NCI-H1436 (cell line): ENCODE data around the gene ZHX3.

Experiments
- DNase-seq: peaks from one replicate; lab custom pipeline; 2025; lab: John Stamatoyannopoulos, UW

Gene ZHX3

GRCh38 chr20:41151134-41151869, 166.2 kb downstream of the ZHX3 start:
- DNase-seq: no peak

GRCh38 chr20:41150664-41151063, 166.9 kb downstream of the ZHX3 start:
- no peak for DNase-seq

DNA sequence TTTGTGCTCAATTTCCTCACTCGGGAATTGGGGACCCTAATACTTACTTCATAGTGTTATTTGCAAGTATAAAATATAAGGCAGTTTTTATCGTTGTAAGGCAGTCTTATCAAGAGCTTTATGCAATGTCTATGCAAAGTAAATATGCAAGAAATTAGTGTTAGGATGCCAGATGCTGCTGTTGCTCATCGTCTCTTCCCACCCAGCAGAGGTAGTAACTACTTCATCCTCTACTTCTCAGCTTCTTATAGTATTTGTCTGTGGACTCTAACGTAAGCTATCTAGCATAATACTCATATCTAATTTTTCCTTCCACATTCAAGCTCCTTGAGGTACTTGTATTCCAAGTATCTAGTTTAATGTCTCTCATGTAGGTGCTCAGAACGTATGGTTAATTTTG, 168.6 kb downstream of the ZHX3 start:
- DNase-seq: no peak

- DNase-seq: no peak
These were observed 169.8 kb downstream of the ZHX3 start for GRCh38 chr20:41147767-41148191.

GRCh38 chr20:41145821-41146620, 171.5 kb downstream of the ZHX3 start:
- no peak for DNase-seq

DNA sequence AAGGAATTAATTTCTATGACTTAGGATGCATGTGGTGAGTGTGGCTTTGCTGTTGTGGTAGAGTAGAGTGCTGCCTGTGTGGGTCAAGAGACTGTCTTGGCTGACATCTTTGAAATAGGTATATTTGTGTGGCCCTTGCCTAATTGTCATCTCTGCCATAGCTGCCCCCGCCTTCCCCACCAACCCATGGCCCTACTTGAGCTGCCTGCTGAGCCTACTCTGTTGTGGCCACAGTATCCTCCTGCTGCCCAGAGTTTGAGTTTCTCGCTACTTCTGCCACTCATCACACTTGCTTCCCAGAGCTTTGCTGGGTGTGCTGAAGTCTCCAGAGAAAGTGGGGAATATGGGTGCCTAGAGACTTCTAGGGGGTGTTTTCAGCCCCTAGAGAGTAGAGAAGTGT, 172.2 kb downstream of the ZHX3 start:
- no peak for DNase-seq

- DNase-seq: no peak
These were observed 174.2 kb downstream of the ZHX3 start for GRCh38 chr20:41143354-41143753.

DNA sequence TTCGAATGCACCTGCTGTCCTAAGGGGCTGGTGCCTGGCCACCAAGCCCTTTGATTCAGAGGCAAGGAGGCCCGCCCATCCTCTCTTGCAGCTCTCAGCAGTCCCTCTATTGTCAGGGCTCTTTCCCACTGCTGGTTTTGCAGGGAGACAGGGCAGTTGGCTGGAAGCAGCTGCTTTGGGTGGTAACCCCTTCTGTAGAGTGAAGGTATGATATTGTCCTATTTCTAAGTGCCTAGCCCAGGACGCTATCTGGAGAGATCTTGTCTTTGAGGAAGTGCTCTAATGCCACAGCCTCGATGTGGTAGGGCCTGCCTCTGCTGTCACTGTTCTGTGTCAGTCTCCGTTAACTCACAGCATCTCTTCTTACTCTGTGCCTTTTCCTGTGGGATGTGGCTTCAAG, 174.6 kb downstream of the ZHX3 start:
- DNase-seq: no peak

DNA sequence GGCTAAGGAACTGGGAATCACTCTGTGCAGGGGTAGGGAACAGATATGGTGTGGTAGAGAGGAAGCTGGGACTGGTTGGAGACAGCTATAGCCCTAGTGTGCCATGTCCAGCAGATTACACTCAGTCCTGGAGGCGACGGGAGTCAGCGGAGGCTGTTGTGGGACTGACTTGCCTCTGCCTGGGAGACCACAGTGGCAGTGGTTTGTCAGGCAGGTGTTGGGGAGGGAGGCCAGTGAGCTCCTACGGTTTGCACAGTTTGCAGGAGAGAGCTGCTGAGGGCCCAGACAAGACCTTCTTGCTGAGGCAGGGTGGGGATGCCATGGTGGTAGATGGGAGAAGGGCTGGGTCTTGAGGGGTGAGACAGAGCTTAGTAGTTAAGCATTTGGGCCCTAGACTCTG, 175.3 kb downstream of the ZHX3 start:
- no peak for DNase-seq

- no peak for DNase-seq
These were observed 176.2 kb downstream of the ZHX3 start for GRCh38 chr20:41141153-41141815.

DNA sequence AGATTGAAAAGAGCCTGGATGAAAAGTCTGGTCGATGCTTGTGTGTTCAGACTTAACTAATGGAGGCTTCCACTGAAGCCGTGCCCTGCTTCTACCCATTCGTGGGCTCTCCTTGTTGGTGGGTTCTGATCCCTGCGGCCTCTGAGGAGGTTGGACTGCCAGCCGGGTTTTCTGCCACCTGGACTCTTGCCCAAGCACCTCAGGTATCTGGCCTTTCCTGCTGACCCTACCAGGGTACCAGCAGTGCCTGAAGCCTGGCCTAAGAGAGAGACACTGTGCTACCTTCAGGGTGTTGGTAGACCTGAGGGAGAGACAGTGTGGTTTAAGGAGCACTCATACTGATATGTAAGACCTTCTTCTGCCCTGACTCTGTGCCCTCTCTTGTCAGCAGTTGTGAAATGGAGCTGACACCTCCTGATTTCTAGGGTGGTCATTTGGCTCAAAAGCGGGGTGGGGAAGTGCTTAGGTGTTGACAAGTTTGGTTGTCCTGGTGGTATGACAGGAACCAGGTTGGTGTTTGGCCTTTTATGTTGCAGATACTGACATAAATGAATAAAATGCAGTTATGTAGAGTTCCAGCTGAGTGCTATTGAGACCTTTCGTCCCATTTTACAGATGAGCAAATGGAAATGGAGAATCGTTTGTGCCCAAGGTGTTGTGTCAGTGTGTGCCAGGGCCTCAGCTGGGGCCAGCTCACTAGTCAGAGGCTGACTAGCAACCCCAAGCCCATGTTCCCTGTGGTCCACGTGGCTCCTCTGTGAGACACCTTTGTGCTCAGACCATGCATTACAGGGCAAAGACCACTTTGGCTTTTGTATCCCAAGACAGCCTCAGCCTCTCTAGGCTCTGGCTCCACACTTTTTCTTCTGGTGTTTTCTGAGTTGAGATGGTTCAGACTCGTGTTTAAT, 177.1 kb downstream of the ZHX3 start:
- DNase-seq: no peak

DNA sequence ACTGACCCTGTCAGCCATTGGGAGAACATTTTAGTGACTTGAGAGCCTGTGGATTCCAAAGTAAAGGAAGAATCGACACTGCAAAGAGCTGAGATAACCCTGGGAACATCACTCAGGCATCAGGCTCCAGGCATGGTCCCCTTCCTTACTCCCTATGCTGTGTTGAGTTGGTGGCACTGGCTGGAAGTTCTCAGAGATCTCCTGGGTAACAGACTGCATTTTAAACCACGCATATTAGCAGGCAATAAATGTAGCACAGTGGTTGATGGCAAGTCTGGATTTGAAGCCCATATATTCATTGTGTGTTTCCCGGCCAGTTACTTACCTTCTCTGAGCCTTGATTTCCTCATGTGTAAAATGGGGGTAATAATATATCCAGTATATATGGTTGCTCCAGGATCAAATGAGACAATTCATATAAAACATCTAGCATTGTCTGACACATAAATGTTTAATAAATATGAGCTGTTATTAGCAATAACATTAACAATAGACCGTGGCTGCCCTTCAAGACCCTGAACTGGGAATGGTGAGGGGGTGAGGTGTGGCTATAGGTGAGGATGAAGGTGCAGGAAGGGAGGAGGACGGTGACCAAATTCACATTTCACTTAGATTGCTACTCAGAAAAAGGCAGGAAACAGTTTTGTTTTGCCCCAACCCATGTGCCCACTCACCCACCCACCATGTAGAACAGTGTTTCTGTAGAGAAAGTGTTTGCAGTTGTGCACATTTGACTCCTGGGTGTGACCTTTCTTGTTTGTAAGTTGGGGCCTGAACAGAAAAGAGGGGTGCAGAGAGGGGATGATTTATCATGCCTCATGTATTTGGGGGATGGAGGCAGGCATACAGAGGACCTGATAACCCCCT, 178.1 kb downstream of the ZHX3 start:
- DNase-seq: no peak

GRCh38 chr20:41138475-41139226, 178.9 kb downstream of the ZHX3 start:
- no peak for DNase-seq

GRCh38 chr20:41137614-41138474, 179.7 kb downstream of the ZHX3 start:
- DNase-seq: peak; percentile 57

DNA sequence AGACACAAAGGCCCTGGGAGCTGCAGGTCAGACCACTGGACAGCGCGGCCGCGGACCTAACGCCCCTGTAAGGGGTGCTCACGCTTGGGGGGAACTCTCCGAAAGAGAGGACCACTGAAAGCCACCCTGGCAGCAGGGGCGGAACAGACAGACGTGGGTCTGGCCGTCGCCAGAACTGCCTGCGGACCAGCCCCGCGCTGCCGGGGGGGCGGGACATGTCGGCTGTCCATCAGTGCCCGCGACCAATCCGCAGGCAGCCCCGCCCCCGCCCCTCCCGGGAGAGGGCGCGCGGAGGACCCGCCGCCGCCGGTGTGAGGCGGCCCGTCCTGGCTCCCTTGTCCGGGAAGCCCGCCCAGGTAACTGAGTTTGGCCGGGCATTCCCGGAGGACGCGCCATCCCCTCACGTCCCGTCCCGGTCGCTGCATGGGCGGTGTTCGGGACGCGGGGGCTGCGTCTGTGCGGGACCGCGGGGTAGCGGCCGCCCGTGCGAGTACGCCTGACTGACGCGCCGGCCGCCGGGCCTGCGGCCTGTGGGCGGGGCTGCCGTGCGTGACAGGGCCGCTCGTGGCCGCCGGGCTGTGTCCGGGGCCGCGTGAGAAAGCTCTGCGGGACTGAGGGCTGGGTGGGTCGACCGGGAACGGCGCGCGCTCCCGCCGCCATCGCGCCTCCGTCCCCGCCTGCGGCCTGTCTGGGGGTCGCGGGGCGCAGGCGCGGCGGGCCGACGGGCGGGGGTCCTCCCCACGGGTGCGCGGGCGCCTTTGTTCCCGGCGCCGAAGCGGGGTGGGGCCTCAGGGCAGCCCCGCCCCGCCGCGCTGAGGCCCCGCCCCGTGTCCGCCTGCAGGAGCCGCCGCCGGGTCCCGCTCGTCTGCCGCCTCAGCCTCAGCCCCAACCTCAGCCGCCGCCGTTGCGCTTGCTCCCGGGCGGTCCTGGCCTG, 180.6 kb downstream of the ZHX3 start, which contains the start of gene PLCG1:
Gene PLCG1, plus strand, starts transcription at position 864 of the 934 bp plus-strand sequence. CDS start 99 bp downstream, outside the sequence.
- peak; percentile 75 for DNase-seq

DNA sequence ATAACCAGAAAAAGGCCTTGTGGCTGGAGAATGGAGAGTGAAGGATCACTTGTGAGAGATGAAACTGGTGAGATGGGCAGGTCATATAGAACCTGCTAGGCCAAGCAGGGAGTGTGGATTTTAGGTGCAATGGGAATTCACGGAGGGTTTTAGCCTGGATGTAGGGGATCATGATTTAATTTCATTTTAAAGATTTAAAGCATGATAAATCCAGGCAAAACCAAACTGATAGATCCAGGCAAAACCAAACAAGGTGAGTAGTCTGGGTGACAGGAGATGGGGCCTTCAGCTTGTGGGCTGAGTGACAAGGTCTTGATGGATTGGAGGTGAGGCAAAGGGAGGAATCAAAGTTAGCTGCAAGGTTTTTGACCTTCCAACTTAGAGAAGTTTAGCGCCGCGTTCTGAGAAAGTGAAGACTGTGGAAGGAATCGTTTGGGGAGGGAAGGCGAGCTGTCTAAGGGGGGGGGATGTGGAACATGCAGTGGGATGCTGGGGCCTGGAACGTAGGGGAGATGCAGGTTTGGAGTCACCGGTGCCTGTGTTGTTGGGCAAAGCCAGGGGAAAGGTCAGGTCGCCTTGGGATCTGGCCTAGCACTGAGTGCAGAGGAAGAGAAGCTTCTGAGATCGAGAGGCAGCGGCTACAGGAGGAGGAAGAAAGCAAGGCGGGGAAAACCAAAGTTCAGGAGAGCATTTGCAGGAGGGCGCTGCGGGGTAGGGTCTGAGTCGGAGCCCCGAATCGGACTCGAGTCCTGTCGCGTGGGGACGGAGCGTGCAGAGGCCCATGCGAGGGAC, 181.4 kb downstream of the ZHX3 start:
- DNase-seq: no peak
